SK-N-SH (cell line): ENCODE results near the gene OGFOD1.

ENCODE experiments used
- GATA2 ChIP-seq: sonication (generic); formaldehyde crosslinking; IDR thresholded peaks from 2 replicates; pipeline ENCODE4 v1.5.0; 2020; ENCODE audit warnings: mild to moderate bottlenecking, missing genetic modification reagents
- TF ChIP-seq, protein P1 (sequence below): fragments of 200-600 bp; sonication (generic); IDR thresholded peaks from 2 replicates; pipeline ENCODE4 v1.6.1; 2017; ENCODE audit warnings: antibody characterized with exemption, mild to moderate bottlenecking, moderate library complexity

DNA sequence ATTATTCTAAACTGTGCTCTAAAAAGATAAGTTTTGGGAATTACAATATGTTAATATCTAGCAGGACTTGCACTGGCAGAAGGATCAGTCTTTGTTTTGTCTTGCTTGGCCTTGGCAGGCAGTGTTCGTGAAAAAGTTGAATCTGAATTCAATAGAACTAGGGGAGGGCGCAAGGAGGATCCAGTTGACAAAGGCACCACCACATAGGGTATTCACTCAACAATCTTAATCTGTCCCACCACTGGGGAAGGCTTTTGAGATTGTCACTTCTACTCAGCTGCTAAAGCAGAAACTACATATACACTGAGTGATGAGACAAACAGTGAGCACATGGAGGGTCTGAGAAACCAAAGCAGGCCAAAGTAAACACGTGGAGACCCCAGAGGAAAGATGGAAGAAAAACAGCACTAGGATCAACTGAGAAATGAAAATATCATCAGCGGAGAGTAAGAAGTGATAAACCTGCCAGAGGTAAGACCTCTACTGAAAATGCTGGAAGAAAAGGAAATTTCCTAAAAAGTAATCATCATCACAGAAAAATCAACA is 28.4 kb upstream of the OGFOD1 start:
- TF ChIP-seq, protein P1, sequence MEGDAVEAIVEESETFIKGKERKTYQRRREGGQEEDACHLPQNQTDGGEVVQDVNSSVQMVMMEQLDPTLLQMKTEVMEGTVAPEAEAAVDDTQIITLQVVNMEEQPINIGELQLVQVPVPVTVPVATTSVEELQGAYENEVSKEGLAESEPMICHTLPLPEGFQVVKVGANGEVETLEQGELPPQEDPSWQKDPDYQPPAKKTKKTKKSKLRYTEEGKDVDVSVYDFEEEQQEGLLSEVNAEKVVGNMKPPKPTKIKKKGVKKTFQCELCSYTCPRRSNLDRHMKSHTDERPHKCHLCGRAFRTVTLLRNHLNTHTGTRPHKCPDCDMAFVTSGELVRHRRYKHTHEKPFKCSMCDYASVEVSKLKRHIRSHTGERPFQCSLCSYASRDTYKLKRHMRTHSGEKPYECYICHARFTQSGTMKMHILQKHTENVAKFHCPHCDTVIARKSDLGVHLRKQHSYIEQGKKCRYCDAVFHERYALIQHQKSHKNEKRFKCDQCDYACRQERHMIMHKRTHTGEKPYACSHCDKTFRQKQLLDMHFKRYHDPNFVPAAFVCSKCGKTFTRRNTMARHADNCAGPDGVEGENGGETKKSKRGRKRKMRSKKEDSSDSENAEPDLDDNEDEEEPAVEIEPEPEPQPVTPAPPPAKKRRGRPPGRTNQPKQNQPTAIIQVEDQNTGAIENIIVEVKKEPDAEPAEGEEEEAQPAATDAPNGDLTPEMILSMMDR: no peak
- TF ChIP-seq GATA2 (CRISPR knock-in tag): no peak
